ENCODE results near the gene ZNF438.
"Not testable (repeated sequence)": the region's sequence is repeated elsewhere in the genome, so short reads cannot be mapped to it uniquely, and the experiment has no call there.

ZNF438 gene

DNA sequence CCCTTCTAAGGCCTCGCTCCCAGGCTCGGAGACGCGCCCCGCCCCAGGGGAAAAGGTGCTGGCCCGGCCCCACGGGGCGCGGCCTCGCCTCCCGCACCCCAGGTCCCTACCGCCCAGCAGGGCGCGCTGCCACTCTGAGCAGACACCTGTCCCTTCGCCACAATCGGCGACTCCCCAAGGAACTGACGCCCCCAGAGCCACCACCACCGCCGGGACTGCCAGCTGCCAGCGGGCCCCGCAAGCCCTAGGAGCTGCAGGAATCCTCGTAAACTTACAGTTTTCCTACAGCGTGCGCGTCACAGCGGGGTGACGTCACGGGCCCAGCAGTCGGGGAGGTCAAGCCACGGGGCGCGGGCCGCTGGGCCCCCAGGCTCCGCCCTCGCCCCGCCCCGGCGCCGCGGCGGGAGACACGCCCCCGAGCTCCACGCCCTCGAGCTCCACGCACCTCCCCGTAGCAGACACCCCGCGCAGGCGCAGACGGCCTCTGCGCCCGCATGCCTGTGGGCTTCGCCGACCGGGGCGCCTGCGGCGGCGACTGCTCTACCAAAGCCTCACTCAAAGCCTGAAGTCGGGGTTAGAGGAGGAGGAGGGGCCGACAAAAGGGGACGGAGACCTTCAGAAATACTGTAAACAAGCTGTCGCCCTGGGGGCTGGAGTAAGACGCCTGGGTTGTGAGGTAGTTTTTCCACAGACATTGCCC lies at the start of gene ZNF438:
ZNF438 (minus strand) TSS at position 308 of the 700 bp plus-strand sequence. CDS start 154,831 bp downstream, outside the sequence.
- DNase-seq (ENCODE audit: low read depth), result peak; percentile 86

DNA sequence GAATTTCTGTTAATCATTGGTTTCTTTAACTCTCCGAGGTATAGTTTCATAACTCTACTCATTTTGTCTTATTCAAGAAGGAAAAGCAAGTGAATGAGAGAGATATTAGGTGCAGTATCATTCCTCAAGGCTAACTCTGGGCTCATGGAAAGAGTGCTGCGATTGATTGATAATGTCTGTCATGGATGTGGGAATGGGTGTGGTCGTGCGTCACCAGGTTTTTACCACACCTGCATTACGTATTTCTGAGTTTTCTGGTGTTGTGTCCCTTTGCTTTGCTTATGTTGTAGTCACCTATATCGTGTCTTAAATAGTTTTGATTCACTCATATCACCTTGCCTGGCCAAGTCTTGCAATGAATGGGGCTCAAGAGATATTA lies 44.9 kb upstream of the ZNF438 start:
- no peak for DNase-seq (ENCODE audit: low read depth)

DNA sequence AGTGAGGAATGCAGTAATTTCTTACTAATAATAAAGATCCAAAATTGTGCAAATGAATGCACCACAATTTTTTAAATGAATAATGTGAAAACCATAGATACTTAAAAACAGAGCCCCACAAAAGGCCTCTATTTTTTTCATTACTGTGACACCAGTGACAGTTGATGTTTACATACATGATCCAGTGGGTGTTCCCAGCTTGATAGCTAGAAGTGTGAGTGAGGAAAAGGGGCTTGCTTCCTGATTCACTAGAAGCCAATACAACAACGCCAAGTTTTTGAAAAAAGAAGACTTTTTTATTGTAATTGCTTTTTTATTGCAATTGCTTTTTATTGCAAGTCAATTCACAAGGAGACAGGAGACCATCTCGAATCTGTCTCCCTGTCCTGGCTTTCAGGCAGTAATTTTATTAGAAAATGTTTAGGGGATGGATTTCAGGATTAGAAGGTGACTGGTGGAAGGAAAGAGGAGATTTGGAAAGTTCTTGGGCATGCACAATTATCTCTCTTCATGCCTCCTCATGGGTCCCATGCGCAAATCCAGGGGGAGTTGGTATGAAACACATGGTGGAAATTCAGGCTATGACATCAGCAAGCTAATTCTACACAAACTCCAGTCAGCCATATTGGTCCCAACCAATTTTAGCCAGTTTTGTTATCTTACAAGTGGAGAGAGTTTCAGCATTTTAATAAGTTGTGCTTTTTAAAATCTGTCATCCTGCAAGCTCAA lies 44.4 kb upstream of the ZNF438 start:
- DNase-seq (ENCODE audit: low read depth), result no peak

DNA sequence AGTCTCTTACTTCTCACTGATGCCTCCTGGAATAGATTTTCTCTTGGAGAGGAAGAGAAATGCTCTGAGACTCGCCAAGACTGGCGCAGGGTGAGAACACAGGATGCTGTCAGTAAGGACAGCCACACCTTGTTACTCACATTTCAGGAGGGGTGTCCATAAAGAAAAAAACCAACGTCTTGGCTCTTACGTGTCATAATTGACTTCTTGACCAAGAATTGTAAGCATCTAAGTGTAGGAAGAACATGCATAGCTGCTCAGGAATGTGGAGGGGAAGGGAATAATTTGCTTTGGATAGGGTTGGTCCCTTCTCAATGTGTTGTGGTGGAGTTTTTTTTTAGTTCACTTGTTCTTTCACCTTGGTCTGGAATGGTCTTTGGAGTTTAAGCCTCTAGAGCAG lies 43.8 kb upstream of the ZNF438 start:
- no peak for DNase-seq (ENCODE audit: low read depth)

DNA sequence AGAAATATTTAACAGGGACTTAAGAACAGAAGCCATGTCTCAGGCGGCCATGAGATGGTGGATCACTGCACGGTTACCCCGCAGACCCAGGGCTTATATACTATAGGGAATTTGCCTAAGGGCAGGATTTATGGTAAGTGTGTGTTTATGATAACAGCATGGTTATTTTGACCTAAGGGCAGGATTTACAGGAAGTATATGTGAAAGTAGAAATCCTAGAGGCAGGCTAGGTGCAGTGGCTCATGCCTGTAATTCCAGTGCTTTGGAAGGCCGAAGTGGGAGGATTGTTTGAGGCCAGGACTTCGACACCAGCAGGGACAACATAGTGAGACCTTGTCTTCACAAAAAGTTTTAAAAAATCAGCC lies 43.0 kb upstream of the ZNF438 start:
- DNase-seq (ENCODE audit: low read depth), result no peak

- DNase-seq (ENCODE audit: low read depth), result no peak
Measured at GRCh38 chr10:31073996-31074721, 42.5 kb upstream of the ZNF438 start.

DNA sequence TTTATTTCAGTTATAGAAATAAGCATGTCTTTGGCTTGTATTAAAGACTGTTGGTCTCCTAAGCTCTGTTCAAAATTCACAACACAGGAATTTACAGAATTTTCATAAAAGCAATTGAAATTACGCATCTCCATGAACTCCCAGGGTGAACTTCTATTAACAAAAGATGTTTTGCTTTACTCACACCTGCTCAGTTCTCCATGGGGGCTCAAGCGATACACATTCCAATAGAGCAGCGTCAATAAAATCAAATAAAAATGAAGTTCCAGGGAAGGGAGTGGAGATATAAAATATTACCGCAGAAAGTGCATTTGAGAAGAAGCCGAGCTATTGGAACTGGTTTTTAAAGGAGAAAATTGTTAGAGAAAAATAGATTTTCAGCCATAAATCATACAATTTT lies 41.5 kb upstream of the ZNF438 start:
- DNase-seq (ENCODE audit: low read depth), result no peak

- no peak for DNase-seq (ENCODE audit: low read depth)
Measured at GRCh38 chr10:31072451-31072850, 40.8 kb upstream of the ZNF438 start.

GRCh38 chr10:31071232-31072005 lies 39.8 kb upstream of the ZNF438 start:
- no peak for DNase-seq (ENCODE audit: low read depth)

DNA sequence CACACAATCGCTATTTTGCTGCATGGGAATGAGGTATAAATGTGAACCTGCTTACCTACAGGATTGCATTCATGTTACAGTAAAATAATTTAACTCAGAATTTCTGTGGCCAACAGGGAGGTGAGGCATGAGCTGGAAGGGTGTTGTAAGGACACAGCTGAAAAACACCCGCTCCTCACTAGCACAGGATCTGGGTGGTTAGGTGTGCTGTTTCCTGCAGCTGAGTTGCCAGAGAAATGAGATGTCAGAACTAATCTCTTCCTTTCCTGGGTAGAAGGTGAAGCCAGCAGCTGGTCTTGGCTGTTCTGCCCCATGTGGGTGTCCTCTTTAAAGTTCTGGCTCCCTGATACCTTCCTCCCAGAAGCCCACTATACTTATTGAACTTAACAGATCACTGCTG lies 39.0 kb upstream of the ZNF438 start:
- DNase-seq (ENCODE audit: low read depth), result no peak

DNA sequence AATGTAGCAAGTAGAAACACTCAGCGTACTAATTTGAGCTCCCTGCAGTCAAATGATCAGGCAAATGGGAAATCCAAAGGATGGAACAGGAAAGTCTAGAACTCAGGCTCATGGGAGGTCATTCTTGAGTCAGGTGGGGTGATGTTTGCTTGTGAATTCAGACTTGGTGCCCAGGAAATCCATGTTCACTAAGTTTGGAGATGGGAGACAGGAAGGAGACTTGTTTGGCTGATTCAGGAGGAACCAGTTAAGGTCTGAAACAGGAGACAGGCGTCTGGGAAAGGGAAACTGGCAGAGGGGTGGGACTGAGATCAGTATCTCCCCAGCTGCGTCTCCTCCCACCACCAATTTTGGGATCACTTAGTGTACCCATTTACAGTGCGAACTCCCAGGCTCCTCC lies 38.4 kb upstream of the ZNF438 start:
- no peak for DNase-seq (ENCODE audit: low read depth)

DNA sequence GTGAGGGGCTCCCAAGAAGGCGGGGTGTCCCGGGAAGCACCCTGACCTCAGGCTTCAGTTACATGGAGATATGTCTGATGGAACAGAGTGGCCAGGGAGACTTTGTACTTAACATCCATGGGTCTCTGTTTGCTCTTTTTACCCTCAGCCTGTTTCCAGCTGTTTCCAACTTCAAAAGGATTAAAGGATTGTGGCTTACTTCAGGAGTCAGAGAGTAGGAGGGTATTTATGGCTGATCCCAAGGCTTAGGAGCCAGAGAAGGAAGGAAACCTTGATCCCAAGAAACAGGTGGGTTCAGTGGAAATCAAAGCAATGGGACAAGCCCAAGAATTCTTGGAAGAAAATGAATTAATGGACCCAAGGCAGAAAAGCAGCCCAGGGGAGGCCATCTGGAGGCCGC lies 37.7 kb upstream of the ZNF438 start:
- DNase-seq (ENCODE audit: low read depth), result no peak

DNA sequence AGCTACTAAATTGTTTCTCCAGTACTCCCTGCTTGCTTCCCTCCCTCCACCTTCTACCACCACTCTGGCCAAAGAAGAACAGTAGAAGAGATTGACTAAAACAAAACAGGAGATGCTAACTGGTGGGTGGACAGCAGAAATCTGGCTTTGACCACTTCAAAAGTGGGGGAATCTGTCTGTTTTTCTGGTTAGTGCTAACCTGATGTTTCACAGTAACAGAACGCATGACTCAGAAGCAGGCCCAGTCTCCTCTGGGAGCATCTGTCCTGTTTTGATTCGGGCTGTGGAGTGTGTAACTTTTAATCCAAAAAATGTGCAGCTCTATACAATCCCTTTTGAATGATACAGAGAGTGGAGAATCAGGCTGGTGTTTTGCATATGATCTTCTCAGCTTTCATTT lies 32.7 kb upstream of the ZNF438 start:
- no peak for DNase-seq (ENCODE audit: low read depth)

GRCh38 chr10:31063841-31064240 lies 32.2 kb upstream of the ZNF438 start:
- DNase-seq (ENCODE audit: low read depth), result no peak

GRCh38 chr10:31062856-31063255 lies 31.2 kb upstream of the ZNF438 start:
- no peak for DNase-seq (ENCODE audit: low read depth)

DNA sequence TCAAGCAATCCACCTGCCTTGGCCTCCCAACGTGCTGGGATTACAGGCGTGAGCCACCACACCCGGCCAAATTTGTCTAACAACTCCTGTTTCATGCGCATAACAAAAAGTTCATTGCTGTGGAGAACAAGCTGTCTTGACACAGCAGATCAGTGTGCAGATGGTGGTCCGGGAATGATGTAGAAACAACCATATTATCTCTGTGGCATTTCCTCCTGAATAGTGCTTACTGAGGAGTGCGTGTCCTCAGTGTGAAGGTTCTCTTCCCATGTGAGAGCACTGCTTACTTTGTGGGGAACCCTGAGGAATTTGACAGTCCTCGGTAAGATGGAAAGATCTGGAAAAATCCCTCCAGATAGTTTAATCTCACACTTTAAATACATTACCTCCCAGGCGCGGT lies 30.3 kb upstream of the ZNF438 start:
- no peak for DNase-seq (ENCODE audit: low read depth)

DNA sequence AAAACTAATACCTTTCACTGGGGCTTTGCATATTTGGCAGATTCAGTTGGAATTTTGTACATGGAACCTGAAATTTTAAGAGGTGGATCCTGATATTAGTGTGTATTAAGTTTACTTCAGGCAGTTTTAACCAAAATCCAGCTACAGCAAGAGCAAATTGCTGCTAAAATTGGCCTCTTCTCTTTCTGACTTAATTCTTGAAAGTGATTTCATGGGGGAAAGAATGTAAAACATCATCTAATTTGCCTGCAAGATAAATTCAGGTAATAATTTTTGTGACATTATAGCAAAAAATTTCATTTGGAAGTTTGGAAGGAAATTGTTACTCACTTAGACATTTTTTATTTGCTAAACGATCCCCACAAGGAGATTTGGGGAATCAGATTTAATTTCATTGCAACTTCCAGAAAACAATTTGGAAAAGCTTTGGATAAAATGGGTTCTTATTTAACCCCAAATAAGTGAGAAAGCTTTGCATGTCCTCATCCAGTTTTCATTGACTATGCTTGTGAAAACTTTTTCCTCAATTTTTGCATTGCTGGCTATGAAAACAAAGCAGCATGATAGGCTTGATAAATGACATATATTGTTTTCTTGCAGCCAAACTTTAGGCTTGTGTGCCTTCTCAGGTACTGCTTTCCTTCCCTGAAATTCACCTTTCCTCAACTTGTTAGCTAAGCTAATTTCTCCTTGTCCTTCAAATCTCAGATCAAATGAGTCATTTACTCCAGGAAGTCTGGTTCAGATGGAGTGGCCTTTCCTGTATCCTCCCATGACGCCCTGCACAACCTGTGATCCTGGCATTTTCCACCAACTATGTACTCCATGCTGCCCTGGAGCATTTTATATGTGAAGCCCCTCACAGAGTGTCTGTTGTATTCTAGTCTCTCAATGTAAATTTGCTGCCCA lies 27.4 kb upstream of the ZNF438 start:
- DNase-seq (ENCODE audit: low read depth), result no peak

GRCh38 chr10:31056678-31057077 lies 25.0 kb upstream of the ZNF438 start:
- DNase-seq (ENCODE audit: low read depth), result not testable (repeated sequence)

DNA sequence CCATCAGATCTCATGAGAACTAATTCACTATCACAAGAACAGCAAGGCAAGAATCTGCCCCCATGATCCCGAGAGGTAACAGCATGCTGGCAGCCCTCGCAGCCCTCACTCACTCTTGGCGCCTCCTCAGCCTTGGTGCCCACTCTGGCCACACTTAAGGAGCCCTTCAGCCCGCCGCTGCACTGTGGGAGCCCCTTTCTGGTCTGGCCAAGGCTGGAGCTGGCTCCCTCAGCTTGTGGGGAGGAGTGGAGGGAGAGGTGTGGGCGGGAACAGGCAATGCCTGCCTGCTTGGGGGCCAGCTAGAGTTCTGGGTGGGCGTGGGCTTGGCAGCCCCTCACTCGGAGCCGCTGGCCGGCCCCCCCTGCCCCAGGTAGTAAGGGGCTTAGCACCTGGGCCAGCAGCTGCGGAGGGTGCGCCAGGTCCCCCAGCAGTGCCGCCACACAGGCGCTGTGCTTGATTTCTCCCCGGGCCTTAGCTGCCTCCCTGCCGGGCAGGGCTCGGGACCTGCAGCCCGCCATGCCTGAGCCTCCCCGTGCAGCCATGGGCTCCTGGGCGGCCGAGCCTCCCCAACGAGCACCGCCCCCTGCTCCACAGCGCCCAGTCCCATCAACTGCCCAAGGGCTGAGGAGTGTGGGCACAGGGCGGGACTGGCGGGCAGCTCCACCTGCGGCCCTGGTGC lies 24.0 kb upstream of the ZNF438 start:
- DNase-seq (ENCODE audit: low read depth), result no peak

DNA sequence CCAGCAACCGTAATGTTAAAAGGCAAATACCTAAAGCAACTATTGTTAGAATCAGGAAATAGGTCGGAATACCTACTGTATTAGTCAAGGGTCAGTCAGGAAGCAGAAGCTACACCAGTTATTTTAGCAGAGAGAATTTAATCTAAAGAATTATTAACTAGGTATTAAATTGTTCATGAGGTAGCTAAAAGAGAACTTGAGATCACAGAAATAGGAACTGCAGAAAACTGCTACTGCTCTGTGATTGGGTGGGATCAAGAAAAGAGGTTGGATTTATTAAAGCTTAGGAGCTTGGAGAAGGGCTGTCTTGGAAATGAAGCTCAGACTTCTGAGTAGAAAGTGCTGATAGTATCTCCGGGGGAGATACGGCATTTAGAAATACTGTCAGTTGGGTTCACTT lies 20.0 kb upstream of the ZNF438 start:
- DNase-seq (ENCODE audit: low read depth), result no peak

- DNase-seq (ENCODE audit: low read depth), result no peak
Measured at GRCh38 chr10:31042670-31043069, 11.0 kb upstream of the ZNF438 start.
